A204.1 (cell line): ENCODE results near the gene NOVA2.

Source experiments
- FAIRE-seq: peaks from 2 replicates; lab custom pipeline; 2012; peaks lifted over from hg19 to GRCh38; lab: Jason Lieb, UNC

Gene NOVA2

DNA sequence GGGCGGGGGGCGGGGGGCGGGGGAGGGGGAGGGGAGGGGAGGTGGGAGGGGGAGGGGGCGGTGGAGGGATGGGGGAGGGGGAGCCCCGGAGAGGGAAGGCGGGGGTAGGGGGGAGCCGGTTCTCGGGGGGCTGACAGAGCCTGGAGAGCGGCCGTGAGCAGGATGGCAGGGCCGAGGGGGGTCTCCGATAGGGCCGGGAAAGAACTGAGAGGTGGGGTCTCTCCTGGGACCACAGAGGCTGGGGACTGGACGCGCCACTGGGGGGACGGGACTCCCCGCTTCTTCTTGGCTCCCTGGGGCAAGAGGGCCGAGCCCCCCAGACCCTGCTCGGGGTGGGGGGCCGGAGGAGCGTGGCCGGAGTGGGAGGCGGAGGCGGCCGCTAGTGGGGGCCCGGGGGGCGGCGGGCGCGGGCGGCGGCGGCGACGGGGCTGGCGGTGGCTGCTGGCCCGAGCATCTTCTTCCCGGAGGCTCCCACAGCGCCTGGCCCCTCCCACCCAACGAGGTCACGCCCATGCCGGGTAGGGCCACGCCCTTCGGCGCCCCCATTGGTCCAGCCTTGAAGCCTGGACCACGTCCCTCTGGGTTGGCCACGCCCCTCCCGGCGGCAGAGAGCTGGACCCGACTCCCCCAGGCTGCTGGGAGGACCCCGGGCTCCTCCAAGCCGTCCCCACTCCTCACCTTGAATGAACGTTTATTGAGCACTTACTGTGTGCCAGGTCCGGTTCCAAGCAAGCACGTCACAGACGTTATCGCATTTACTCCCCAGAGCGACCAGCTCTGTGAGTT, at the start of gene NOVA2:
TSS of gene NOVA2 (minus strand) at position 313 of the 786 bp plus-strand sequence. CDS start 514 bp downstream, outside the sequence.
- no peak for FAIRE-seq

DNA sequence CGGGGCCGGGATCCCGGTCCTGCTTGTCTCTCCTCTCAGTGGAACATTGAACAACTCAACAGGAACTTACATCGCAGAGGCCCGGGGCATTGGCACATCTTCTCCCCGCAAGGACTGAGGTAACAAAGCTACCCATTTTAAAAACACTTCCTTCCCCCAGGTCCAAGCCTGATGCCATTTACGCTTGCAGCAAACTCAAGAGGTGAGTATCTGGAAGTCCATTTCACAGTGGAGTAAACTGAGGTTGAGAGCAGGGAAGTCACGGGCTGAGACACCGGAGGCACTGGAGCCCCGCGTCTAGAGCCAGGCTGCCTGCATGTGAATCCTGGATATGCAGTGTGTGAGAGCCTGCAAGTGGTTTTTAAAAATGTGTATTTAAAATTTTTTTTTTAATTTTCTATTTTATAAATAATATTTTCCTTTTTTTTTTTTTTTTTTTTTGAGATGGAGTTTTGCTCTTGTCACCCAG, 49.7 kb upstream of the NOVA2 start:
- no peak for FAIRE-seq

GRCh38 chr19:46022431-46023310, 49.0 kb upstream of the NOVA2 start, which contains the start of gene PGLYRP1:
Gene PGLYRP1, minus strand, starts transcription at chr19:46023053. Its CDS starts 32 bp downstream, at chr19:46023021.
- no peak for FAIRE-seq

DNA sequence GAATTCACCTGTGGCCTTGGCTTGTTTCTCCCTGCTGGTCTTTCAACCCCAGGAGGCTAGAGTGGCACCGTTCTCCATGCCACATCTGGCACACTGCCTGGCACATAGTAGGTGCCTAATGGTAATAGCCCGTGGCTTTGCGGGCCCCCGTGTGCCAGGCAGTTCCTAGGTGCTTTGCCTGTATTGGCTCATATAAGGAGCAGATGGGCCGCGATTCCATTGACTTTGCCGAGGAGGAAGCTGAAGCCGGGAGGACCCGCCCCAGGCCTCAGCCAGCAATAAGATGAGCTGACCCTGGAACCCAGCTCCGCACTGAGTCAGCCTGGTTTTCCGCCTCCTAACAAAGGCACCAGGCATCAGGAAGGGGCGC, 48.4 kb upstream of the NOVA2 start:
- FAIRE-seq, result no peak

- no peak for FAIRE-seq
These were observed 47.9 kb upstream of the NOVA2 start for GRCh38 chr19:46021531-46022041.

- no peak for FAIRE-seq
These were observed 47.1 kb upstream of the NOVA2 start for GRCh38 chr19:46020819-46021125.

GRCh38 chr19:46019270-46019669, 45.6 kb upstream of the NOVA2 start:
- no peak for FAIRE-seq

DNA sequence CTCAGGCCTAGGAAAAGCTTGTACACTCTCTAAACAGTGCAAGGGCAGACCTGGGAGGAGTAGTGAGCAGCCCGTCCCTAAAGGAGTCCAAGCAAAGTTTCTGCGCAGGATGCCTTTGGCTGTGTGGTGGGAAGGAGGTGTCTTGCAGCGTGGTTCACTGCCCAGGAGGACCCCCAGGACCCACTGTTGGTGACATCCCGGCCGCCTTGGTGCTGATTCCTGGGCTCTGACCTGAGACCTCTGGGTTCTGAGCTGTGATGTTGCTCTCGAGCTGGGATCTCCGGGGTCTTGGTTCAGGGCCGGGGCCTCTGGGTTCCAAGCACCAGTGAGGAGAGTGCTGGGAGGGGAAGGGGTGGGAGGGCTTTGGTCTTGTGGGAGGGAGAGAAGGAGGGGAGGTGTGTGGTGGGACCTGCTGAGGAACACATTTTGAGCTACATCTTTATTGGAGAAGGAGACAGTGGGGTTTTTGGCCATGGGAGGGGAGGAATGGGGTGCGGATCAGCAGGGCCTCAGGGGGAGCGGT, 45.1 kb upstream of the NOVA2 start:
- no peak for FAIRE-seq

GRCh38 chr19:46017874-46018675, 44.4 kb upstream of the NOVA2 start:
- FAIRE-seq, result no peak

GRCh38 chr19:46017095-46017429, 43.4 kb upstream of the NOVA2 start:
- FAIRE-seq, result no peak

DNA sequence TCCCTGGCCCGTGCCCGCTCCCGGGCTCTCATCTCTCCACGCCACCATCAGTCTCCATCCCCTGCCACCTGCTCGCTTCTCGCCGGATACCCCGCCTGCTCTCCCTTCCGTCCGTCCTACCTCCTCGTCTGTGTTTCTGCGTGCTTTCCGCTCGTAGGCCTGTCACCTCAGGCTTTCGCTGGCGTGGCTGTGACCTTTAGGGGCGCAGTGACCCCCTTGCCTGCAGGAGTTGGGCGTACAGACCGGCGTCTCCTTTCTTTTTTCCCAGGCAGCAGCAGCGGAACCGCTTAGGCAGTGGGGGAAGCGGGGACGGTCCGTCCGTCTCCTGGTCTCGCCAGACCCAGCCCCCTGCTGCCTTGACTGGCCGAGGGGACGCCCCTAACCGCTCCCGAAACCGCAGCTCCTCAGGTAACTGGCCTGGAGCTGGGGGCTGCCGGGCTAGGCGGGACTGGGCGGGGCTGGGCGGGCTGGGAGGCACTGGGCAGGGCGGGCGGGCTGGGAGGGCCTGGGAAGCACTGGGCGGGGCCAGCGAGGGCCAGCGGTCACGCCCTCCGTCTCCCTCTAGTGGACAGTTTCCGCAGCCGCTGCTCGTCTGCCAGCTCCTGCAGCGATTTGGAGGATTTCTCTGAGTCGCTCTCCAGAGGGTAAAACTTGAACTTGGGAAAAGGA, 42.9 kb upstream of the NOVA2 start:
- no peak for FAIRE-seq

- no peak for FAIRE-seq
These were observed 42.2 kb upstream of the NOVA2 start for GRCh38 chr19:46015687-46016425.

- no peak for FAIRE-seq
These were observed 41.4 kb upstream of the NOVA2 start for GRCh38 chr19:46014941-46015686.

DNA sequence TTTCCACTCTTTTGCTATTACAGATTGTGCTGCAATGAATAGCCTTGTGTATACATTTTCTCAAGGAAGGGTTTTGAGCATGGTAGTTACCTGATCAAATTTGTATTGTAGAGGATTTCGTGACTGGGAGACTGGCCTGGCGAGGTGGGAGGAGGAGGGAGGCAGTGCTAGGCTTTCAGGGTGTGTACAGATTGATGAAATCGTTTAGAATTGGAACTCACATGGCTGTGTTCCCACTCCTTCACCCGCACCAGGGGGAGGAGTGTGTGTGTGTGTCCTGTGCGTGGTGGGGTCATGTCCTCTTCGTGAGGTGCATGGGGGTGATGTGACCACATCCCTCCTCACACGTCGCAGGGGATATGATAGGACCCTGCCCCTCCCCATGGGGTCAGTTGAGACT, 40.9 kb upstream of the NOVA2 start:
- FAIRE-seq, result no peak

DNA sequence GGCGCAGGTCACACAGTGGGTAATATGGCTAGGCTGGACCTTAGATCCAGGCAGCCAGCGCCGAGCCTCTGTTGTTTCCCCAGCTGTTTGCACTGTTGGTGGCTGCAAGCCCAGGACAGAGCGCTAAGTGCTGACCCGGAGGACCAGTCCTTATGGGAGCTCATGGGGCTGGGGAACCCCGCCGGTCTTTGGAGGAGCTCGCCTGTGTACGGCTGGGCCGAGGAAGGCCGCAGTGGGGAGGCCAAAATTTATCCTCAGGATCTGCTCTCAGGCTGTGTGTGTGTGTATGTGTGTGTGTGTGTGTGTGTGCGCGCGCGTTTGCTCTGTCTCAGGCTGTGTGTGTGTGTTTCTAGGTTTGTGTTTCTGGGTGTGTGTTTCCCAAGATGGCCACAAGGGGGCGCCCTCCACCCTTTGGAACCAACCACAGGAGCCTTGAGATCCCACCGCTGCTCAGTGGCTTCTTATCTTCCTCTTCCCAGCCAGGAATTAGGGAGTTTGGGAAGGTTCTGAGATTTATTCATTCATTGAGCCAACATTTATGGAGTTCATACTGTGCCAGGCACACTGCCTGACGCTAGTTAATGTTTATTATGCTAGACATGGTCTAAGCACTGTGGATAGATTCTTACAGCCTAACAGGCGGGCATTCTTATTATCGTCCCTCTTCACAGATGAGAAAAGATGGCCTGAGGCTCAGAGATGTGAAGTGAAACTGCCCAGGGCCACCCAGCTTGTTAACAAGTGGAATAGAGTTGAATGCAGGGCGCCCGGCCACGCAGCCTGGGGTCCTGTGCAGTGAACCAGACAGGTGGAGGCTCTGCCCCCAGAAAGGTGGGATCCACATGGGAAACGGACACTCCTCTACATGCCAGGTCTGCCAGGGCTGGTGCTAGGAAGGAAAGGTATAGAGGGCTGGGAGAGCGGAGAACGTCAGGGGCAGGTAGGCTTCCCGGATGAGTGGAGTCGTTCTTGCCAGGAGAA, 36.2 kb upstream of the NOVA2 start:
- FAIRE-seq, result no peak

GRCh38 chr19:46006411-46006810, 32.7 kb upstream of the NOVA2 start:
- FAIRE-seq, result no peak

GRCh38 chr19:46002678-46003275, 29.1 kb upstream of the NOVA2 start:
- no peak for FAIRE-seq

DNA sequence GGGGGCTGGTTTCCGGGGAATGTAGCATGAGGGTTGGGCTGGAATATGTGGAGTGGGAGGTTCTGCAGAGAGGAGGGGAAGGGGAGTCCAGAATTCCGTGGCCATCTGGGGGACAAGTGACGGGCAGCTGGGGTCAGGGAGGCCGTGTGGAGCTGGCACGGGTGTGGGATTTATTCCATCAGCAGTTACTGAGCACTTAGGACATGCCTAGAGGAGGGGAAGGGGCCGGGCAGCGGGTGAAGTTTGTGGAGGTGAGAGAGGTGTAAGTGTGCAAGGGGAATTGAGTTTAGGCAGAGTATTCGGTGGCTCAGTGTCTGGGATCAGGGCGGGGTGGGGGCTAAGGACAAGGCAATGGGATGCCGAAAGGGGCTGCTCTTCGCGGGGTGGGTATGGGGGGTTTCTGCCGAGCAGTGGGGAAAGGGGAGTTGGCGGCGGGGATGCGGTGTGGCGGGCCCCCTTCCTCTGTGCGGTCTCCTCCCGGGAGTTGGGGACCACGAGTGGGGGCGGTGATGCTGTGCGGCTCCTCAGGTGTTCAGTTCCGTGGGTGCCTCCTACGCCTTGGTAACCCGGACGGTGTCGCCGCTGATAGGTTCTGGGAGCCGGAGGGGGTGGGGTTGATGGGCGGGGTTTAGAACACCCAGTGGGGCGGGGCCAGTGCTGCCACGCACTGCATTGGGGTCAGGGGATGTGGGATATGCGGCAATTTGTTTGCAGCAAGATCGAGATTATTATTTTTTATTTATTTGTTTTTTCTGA, 27.0 kb upstream of the NOVA2 start:
- no peak for FAIRE-seq
